ENCODE results near the gene TCHH. TPM values are rescaled to one million over a fixed set of nuclear protein-coding genes. Genes with fewer than 3 reads are reported as not detected.
"Not testable (repeated sequence)": the region's sequence is repeated elsewhere in the genome, so short reads cannot be mapped to it uniquely, and the experiment has no call there.

Gene TCHH
- total RNA-seq, 1 experiment from 2014 or later = 0.24 TPM

DNA sequence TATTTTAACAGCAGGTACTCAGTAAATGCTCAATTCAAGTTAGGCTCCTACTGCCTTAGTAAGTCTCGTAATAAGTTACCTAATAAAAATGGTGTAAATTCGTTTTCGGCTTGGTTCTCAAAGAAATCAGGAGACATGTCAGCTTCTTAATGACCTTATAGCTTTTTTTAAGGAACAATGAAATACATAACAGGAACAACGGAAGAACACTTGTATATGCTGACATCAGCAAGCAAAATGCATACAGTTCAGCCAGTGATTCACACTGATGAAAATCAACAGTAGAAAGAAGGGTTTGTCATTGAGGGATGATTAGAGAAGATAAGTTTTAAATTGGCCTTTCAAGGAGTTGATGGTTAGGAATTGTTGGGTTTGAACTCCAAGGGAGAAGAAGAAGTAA lies 30.5 kb upstream of the TCHH start:
- DNase-seq (ENCODE audit: low spot score) = no peak
- TF ChIP-seq, protein P1, sequence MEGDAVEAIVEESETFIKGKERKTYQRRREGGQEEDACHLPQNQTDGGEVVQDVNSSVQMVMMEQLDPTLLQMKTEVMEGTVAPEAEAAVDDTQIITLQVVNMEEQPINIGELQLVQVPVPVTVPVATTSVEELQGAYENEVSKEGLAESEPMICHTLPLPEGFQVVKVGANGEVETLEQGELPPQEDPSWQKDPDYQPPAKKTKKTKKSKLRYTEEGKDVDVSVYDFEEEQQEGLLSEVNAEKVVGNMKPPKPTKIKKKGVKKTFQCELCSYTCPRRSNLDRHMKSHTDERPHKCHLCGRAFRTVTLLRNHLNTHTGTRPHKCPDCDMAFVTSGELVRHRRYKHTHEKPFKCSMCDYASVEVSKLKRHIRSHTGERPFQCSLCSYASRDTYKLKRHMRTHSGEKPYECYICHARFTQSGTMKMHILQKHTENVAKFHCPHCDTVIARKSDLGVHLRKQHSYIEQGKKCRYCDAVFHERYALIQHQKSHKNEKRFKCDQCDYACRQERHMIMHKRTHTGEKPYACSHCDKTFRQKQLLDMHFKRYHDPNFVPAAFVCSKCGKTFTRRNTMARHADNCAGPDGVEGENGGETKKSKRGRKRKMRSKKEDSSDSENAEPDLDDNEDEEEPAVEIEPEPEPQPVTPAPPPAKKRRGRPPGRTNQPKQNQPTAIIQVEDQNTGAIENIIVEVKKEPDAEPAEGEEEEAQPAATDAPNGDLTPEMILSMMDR (conservative IDR thresholded peaks at IDR 0.05; ENCODE audit: low read depth, low read length) = no peak
- TF ChIP-seq EZH2 (IDR thresholded peaks at IDR 0.05; ENCODE audit: borderline replicate concordance, low read depth, low read length, poor library complexity, severe bottlenecking) = no peak
- H3K4me1 ChIP-seq (ENCODE audit: insufficient read depth, low read length, poor library complexity, severe bottlenecking) = no peaks in the 10 kb centered on the region
- no peaks in the 10 kb centered on the region for H3K9me3 ChIP-seq (ENCODE audit: low read depth, low read length, poor library complexity, severe bottlenecking)
- CTCF ChIA-PET = no interaction called here
- H3K27me3 ChIP-seq (replicated peaks; ENCODE audit: insufficient read depth, low read depth, low read length, poor library complexity) = no peaks in the 10 kb centered on the region
- POLR2A ChIA-PET (ENCODE audit: low non-redundant PET) = no interaction called here
- H3K36me3 ChIP-seq (ENCODE audit: insufficient read depth, low read length, poor library complexity, severe bottlenecking) = no peaks in the 10 kb centered on the region
- BruUV-seq (replicated peaks) = no TSS peak
- intact Hi-C loops (cut with micrococcal nuclease; ENCODE audit: unreplicated experiment) = no loop called here
- H3K4me3 ChIP-seq (ENCODE audit: low read depth, low read length, poor library complexity, severe bottlenecking) = no peak overlapping the region
- H3K27ac ChIP-seq (ENCODE audit: low read depth, low read length, poor library complexity, severe bottlenecking) = no peak overlapping the region

DNA sequence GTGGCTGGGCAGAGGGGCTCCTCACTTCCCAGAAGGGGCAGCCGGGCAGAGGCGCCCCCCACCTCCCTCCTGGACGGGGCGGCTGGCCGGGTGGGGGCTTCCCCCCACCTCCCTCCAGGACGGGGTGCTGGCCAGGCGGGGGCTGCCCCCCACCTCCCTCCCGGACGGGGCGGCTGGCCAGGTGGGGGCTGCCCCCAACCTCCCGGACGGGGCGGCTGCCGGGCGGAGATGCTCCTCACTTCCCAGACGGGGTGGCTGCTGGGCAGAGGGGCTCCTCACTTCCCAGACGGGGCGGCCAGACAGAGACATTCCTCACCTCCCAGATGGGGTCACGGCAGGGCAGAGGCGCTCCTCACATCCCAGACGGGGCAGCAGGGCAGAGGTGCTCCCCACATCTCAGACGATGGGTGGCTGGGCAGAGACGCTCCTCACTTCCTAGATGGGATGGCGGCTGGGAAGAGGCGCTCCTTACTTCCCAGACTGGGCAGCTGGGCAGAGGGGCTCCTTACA lies 29.5 kb upstream of the TCHH start:
- DNase-seq (ENCODE audit: low spot score); POLR2A ChIA-PET (ENCODE audit: low non-redundant PET); H3K27ac ChIP-seq (ENCODE audit: low read depth, low read length, poor library complexity, severe bottlenecking); CTCF ChIA-PET; BruUV-seq (replicated peaks); H3K27me3 ChIP-seq (replicated peaks; ENCODE audit: insufficient read depth, low read depth, low read length, poor library complexity); H3K36me3 ChIP-seq (ENCODE audit: insufficient read depth, low read length, poor library complexity, severe bottlenecking); H3K4me3 ChIP-seq (ENCODE audit: low read depth, low read length, poor library complexity, severe bottlenecking); H3K4me1 ChIP-seq (ENCODE audit: insufficient read depth, low read length, poor library complexity, severe bottlenecking); H3K9me3 ChIP-seq (ENCODE audit: low read depth, low read length, poor library complexity, severe bottlenecking): not testable (repeated sequence)
- intact Hi-C loops (cut with micrococcal nuclease; ENCODE audit: unreplicated experiment) = loop anchor here (5.0 kb wide), 2 partner anchors 298 to 313 kb away; no protein-coding TSS in a partner anchor

DNA sequence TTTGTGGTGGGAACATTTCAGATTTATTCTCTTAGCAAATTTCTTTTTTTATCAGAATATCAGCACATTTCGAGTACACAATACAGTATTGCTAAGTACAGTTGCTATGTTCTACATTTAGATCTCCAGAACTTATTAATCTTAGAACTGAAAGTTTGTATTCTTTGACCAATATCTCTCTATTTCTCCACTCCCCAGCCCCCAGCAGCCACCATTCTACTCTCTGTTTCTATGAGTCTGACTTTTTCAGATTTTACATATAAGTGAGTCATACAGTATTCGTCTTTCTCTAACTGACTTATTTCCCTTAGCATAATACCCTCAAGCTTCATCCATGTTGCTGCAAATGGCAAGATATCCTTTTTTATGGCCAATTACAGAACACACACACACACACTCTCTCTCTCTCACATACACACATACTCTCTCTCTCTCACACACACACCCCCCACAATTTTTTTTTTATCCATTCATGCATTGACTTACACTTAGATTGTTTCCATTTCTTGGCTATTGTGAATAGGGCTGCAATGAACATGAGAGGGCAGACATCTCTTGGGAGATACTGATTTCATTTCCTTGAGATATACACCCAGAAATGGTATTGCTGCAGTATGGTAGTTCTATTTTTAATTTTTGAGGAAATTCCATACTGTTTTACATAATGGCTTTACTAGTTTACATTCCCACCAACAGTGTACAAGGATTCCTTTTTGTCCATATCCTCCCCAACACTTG lies 28.1 kb upstream of the TCHH start:
- H3K4me3 ChIP-seq (ENCODE audit: low read depth, low read length, poor library complexity, severe bottlenecking) = no peak overlapping the region
- no peaks in the 10 kb centered on the region for H3K4me1 ChIP-seq (ENCODE audit: insufficient read depth, low read length, poor library complexity, severe bottlenecking)
- no TSS peak for BruUV-seq (replicated peaks)
- CTCF ChIA-PET = no interaction called here
- POLR2A ChIA-PET (ENCODE audit: low non-redundant PET) = no interaction called here
- intact Hi-C loops (cut with micrococcal nuclease; ENCODE audit: unreplicated experiment) = loop anchor here (5.0 kb wide), 2 partner anchors 299 to 314 kb away; no protein-coding TSS in a partner anchor
- no peaks in the 10 kb centered on the region for H3K27me3 ChIP-seq (replicated peaks; ENCODE audit: insufficient read depth, low read depth, low read length, poor library complexity)
- H3K27ac ChIP-seq (ENCODE audit: low read depth, low read length, poor library complexity, severe bottlenecking) = no peak overlapping the region
- H3K36me3 ChIP-seq (ENCODE audit: insufficient read depth, low read length, poor library complexity, severe bottlenecking) = no peaks in the 10 kb centered on the region
- DNase-seq (ENCODE audit: low spot score) = no peak
- TF ChIP-seq EZH2 (IDR thresholded peaks at IDR 0.05; ENCODE audit: borderline replicate concordance, low read depth, low read length, poor library complexity, severe bottlenecking) = no peak
- TF ChIP-seq, protein P1 (conservative IDR thresholded peaks at IDR 0.05; ENCODE audit: low read depth, low read length) = no peak
- no peaks in the 10 kb centered on the region for H3K9me3 ChIP-seq (ENCODE audit: low read depth, low read length, poor library complexity, severe bottlenecking)

All from A673 (cell line).